ENCODE data around the gene VSTM2B.

The VSTM2B gene

DNA sequence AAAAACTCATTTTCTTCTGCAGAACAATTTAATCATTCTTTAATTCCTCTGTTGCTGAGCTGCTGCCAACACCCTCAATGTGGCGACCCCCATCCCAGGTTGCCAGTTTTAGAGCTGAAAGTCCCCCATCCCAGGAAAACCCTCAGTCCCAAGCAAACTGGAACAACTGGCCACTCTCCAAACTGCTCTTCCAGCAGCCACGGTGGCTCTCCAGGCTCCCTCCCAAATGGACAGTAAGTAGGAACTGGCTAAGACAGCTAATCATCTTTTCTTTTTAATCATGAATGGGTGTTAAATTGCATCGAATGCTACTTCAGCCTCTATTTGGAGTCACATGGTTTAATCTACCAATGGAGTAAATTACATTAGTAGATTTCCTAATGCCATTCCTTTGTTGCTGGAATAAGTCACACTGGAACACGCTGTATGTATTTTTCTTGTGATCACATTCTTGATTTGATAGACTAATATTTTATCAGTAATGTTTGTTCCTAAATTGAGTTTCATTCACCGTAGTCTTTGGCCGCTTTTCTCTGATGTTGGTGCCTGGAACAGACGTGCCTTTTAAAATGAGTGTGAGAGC lies 33.7 kb upstream of the VSTM2B start:
- Histone ChIP-seq H3K27ac (ENCODE audit: low read length) (no peak overlapping the region), H3K27me3 (replicated peaks; ENCODE audit: insufficient read depth, low read length) (peaks cover 54% of the 10 kb centered on the region), H3K79me2 (ENCODE audit: low read length) (no peaks in the 10 kb centered on the region), H3K4me2 (ENCODE audit: low read depth, low read length) (no peak overlapping the region), H3K9ac (ENCODE audit: low read length) (no peak overlapping the region), H3K4me1 (ENCODE audit: low read length) (no peaks in the 10 kb centered on the region), H3K9me3 (replicated peaks; ENCODE audit: insufficient read depth, low read length) (no peaks in the 10 kb centered on the region), H2AFZ (ENCODE audit: low read length) (no peak overlapping the region), H4K20me1 (ENCODE audit: insufficient read depth, low read length) (no peaks in the 10 kb centered on the region), H3F3A (ENCODE audit: insufficient read depth, low read length) (no peaks in the 10 kb centered on the region), H3K9me2 (replicated peaks; ENCODE audit: insufficient read depth, low read length) (no peaks in the 10 kb centered on the region), H3K36me3 (replicated peaks; ENCODE audit: insufficient read depth, low read length) (no peaks in the 10 kb centered on the region), H3K4me3 (ENCODE audit: low read length) (no peak overlapping the region)
- TF ChIP-seq, protein P1, sequence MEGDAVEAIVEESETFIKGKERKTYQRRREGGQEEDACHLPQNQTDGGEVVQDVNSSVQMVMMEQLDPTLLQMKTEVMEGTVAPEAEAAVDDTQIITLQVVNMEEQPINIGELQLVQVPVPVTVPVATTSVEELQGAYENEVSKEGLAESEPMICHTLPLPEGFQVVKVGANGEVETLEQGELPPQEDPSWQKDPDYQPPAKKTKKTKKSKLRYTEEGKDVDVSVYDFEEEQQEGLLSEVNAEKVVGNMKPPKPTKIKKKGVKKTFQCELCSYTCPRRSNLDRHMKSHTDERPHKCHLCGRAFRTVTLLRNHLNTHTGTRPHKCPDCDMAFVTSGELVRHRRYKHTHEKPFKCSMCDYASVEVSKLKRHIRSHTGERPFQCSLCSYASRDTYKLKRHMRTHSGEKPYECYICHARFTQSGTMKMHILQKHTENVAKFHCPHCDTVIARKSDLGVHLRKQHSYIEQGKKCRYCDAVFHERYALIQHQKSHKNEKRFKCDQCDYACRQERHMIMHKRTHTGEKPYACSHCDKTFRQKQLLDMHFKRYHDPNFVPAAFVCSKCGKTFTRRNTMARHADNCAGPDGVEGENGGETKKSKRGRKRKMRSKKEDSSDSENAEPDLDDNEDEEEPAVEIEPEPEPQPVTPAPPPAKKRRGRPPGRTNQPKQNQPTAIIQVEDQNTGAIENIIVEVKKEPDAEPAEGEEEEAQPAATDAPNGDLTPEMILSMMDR (IDR thresholded peaks at IDR 0.05; ENCODE audit: low read length), result no peak
- TF ChIP-seq EZH2phosphoT487 (IDR thresholded peaks at IDR 0.05; ENCODE audit: low read length) (no peak), EZH2 (optimal IDR thresholded peaks at IDR 0.05; ENCODE audit: low read depth, low read length) (no peak)
- no peak for DNase-seq

DNA sequence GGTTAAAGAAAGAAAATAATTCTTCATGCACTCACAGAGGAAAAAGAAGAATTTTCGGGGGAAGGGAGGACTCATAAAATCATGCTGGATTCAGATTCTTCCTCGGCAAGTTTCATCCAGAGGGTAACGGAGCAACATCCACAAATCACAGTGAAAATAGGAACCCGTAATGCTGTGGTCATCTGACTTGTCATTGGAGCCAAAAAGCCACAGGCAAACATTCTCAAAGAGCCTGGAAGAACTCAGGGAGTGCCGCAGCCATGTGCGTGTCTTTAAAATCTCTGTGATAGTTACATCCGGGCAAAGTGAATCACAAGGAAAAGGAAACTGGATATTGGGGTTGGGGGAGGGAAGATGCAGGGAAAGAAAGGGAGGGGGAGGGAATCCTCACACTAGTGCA lies 33.0 kb upstream of the VSTM2B start:
- no peak overlapping the region for H3K9ac ChIP-seq (ENCODE audit: low read length)
- no peak for TF ChIP-seq EZH2phosphoT487 (IDR thresholded peaks at IDR 0.05; ENCODE audit: low read length)
- TF ChIP-seq EZH2 (optimal IDR thresholded peaks at IDR 0.05; ENCODE audit: low read depth, low read length), result no peak
- TF ChIP-seq, protein P1 (IDR thresholded peaks at IDR 0.05; ENCODE audit: low read length), result no peak
- H3K9me2 ChIP-seq (replicated peaks; ENCODE audit: insufficient read depth, low read length), result no peaks in the 10 kb centered on the region
- H3K4me3 ChIP-seq (ENCODE audit: low read length), result no peak overlapping the region
- H3K4me2 ChIP-seq (ENCODE audit: low read depth, low read length), result no peak overlapping the region
- H3K9me3 ChIP-seq (replicated peaks; ENCODE audit: insufficient read depth, low read length), result no peaks in the 10 kb centered on the region
- DNase-seq, result no peak
- no peaks in the 10 kb centered on the region for H3K79me2 ChIP-seq (ENCODE audit: low read length)
- no peak overlapping the region for H3K27ac ChIP-seq (ENCODE audit: low read length)
- H3K4me1 ChIP-seq (ENCODE audit: low read length), result no peaks in the 10 kb centered on the region
- no peaks in the 10 kb centered on the region for H4K20me1 ChIP-seq (ENCODE audit: insufficient read depth, low read length)
- H3K36me3 ChIP-seq (replicated peaks; ENCODE audit: insufficient read depth, low read length), result no peaks in the 10 kb centered on the region
- H3K27me3 ChIP-seq (replicated peaks; ENCODE audit: insufficient read depth, low read length), result peaks cover 55% of the 10 kb centered on the region
- no peaks in the 10 kb centered on the region for H3F3A ChIP-seq (ENCODE audit: insufficient read depth, low read length)
- no peak overlapping the region for H2AFZ ChIP-seq (ENCODE audit: low read length)

DNA sequence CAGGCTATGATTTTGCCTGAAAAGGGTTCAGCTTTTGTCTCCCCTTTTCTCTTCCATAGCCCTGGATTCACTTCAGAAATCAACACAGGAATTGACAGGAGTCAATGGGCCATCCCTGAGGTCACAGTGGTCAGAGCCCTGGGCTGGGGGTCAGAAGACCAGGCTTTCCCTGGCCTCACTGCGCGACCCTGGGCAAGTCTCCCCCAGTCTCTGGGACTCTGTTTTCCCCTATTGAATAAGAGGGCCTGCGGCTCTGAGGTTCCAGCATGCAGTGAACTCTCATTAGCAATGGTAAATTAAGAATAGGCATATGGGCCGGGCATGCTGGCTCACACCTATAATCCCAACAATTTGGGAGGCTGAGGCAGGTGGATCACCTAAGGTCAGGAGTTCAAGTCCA lies 30.7 kb upstream of the VSTM2B start:
- Histone ChIP-seq H3K4me2 (ENCODE audit: low read depth, low read length) (no peak overlapping the region), H3K79me2 (ENCODE audit: low read length) (no peaks in the 10 kb centered on the region), H3K36me3 (replicated peaks; ENCODE audit: insufficient read depth, low read length) (no peaks in the 10 kb centered on the region), H3K9ac (ENCODE audit: low read length) (no peak overlapping the region), H3K9me2 (replicated peaks; ENCODE audit: insufficient read depth, low read length) (no peaks in the 10 kb centered on the region), H2AFZ (ENCODE audit: low read length) (no peak overlapping the region), H3K27ac (ENCODE audit: low read length) (no peak overlapping the region), H3K9me3 (replicated peaks; ENCODE audit: insufficient read depth, low read length) (no peaks in the 10 kb centered on the region), H4K20me1 (ENCODE audit: insufficient read depth, low read length) (no peaks in the 10 kb centered on the region), H3K27me3 (replicated peaks; ENCODE audit: insufficient read depth, low read length) (peaks cover 46% of the 10 kb centered on the region), H3K4me1 (ENCODE audit: low read length) (no peaks in the 10 kb centered on the region), H3F3A (ENCODE audit: insufficient read depth, low read length) (no peaks in the 10 kb centered on the region), H3K4me3 (ENCODE audit: low read length) (no peak overlapping the region)
- no peak for DNase-seq
- TF ChIP-seq EZH2phosphoT487 (IDR thresholded peaks at IDR 0.05; ENCODE audit: low read length), result no peak
- TF ChIP-seq, protein P1 (IDR thresholded peaks at IDR 0.05; ENCODE audit: low read length), result no peak
- no peak for TF ChIP-seq EZH2 (optimal IDR thresholded peaks at IDR 0.05; ENCODE audit: low read depth, low read length)
